HEK293 (cell line): ENCODE data around the gene MRPL32.

Experiments used
- CTCF ChIA-PET: fragments of 350-600 bp; formaldehyde crosslinking; extraction: SDS; loops from one replicate; lab custom pipeline; 2021; ENCODE audit warnings: antibody characterized with exemption; lab: Yijun Ruan, JAX
- POLR2A ChIA-PET: fragments of 300-600 bp; formaldehyde crosslinking; extraction: SDS; loops from one replicate; lab custom pipeline; 2020; ENCODE audit warnings: antibody characterized with exemption, inconsistent platforms; lab: Yijun Ruan, JAX
- H3K27ac ChIP-seq: fragments of 200-500 bp; sonication (Bioruptor generic); 2 replicates; pipeline ENCODE4 v1.5.1; 2014; ENCODE audit warnings: low read depth, low read length, control low read depth, inconsistent platforms; ENCODE audit errors: extremely low read depth
- H3K36me3 ChIP-seq, 2 experiments: fragments of 200-500 bp in 1 of 2; sonication (Bioruptor generic) in 1 of 2; 1 replicate in 1 of 2; 2 replicates in 1 of 2; pipeline ENCODE4 v1.5.1; 2014 to 2017; ENCODE audit warnings: inconsistent platforms in 2 of 2, low read length in 2 of 2; ENCODE audit not compliant: control insufficient read depth in 2 of 2, insufficient read depth in 1 of 2
- H3K4me1 ChIP-seq: fragments of 200-500 bp; sonication (Bioruptor generic); 2 replicates; pipeline ENCODE4 v1.5.1; 2014; ENCODE audit warnings: mild to moderate bottlenecking, low read length, inconsistent platforms; ENCODE audit not compliant: control insufficient read depth, insufficient read depth
- H3K4me3 ChIP-seq: 2 replicates; pipeline ENCODE4 v1.5.1; 2011; ENCODE audit warnings: low read depth, mild to moderate bottlenecking, control low read depth, low read length, moderate library complexity
- H3K9me3 ChIP-seq: fragments of 200-500 bp; sonication (Bioruptor generic); 2 replicates; pipeline ENCODE4 v1.5.1; 2014; ENCODE audit warnings: low read depth, low read length, inconsistent platforms; ENCODE audit not compliant: control insufficient read depth, insufficient read depth
- ZBTB1 ChIP-seq: fragments of 450-650 bp; formaldehyde crosslinking; IDR thresholded peaks from 2 replicates; pipeline ENCODE4 v1.5.1; 2016; ENCODE audit warnings: missing biosample characterization, missing genetic modification characterization
- ZFP3 ChIP-seq: fragments of 450-650 bp; formaldehyde crosslinking; IDR thresholded peaks from 2 replicates; pipeline ENCODE4 v1.5.1; 2016; ENCODE audit warnings: low read depth, missing biosample characterization, missing genetic modification characterization
- ZNF221 ChIP-seq: fragments of 450-650 bp; formaldehyde crosslinking; IDR thresholded peaks from 2 replicates; pipeline ENCODE4 v1.5.1; 2017; ENCODE audit warnings: missing biosample characterization, missing genetic modification characterization, borderline replicate concordance
- ZNF560 ChIP-seq: fragments of 450-650 bp; formaldehyde crosslinking; IDR thresholded peaks from 2 replicates; pipeline ENCODE4 v1.5.1; 2017; ENCODE audit warnings: missing biosample characterization, missing genetic modification characterization, borderline replicate concordance
- ZSCAN30 ChIP-seq: fragments of 450-650 bp; IDR thresholded peaks from 2 replicates; pipeline ENCODE4 v1.5.1; 2018; ENCODE audit warnings: missing biosample characterization, mild to moderate bottlenecking, missing genetic modification characterization, moderate library complexity
- TF ChIP-seq, protein P1 (sequence below): fragments of 450-650 bp; formaldehyde crosslinking; IDR thresholded peaks from 2 replicates; pipeline ENCODE4 v1.5.1; 2016; ENCODE audit warnings: missing biosample characterization, missing genetic modification characterization
- TF ChIP-seq, protein P2 (sequence below): fragments of 450-650 bp; formaldehyde crosslinking; IDR thresholded peaks from 2 replicates; pipeline ENCODE4 v1.5.0; 2017; ENCODE audit warnings: missing biosample characterization, missing genetic modification characterization, borderline replicate concordance
- TF ChIP-seq, protein P3 (sequence below): fragments of 450-650 bp; formaldehyde crosslinking; IDR thresholded peaks from 2 replicates; pipeline ENCODE4 v1.5.1; 2016; ENCODE audit warnings: missing biosample characterization, missing genetic modification characterization

Gene MRPL32

DNA sequence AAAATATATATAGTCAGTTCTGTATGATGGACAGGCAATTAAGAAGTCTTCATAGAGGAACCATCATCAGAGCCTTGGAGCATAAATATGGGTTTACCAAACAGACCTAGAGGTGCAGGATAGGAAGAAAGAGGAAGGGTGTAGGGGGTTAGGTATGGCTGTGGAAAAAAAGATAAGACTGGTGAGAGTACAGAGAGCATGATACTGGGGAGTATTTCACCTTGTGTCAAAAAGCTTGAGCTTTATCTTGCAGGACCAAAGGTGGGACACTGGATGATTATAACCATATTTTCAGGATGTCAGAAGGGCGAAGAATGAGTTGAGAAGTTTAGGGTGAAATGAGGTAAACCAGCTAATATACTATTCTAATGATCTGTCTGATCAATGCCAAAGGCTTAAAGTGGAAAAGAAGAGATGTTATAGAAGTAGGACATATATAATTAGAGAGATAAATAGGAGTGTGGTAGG lies 54.6 kb downstream of the MRPL32 start:
- no peaks in the 10 kb centered on the region for H3K36me3 ChIP-seq
- no peaks in the 10 kb centered on the region for H3K9me3 ChIP-seq
- ChIA-PET CTCF (interaction anchor here (1.0 kb wide), 1 partner anchor 121 kb away, joined by 3 read pairs; no protein-coding TSS in a partner anchor), POLR2A (no interaction called here)
- H3K4me3 ChIP-seq: no peak overlapping the region
- no peaks in the 10 kb centered on the region for H3K4me1 ChIP-seq
- no peak overlapping the region for H3K27ac ChIP-seq
- TF ChIP-seq, protein P1, sequence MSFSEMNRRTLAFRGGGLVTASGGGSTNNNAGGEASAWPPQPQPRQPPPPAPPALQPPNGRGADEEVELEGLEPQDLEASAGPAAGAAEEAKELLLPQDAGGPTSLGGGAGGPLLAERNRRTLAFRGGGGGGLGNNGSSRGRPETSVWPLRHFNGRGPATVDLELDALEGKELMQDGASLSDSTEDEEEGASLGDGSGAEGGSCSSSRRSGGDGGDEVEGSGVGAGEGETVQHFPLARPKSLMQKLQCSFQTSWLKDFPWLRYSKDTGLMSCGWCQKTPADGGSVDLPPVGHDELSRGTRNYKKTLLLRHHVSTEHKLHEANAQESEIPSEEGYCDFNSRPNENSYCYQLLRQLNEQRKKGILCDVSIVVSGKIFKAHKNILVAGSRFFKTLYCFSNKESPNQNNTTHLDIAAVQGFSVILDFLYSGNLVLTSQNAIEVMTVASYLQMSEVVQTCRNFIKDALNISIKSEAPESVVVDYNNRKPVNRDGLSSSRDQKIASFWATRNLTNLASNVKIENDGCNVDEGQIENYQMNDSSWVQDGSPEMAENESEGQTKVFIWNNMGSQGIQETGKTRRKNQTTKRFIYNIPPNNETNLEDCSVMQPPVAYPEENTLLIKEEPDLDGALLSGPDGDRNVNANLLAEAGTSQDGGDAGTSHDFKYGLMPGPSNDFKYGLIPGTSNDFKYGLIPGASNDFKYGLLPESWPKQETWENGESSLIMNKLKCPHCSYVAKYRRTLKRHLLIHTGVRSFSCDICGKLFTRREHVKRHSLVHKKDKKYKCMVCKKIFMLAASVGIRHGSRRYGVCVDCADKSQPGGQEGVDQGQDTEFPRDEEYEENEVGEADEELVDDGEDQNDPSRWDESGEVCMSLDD: no peak
- TF ChIP-seq ZSCAN30 (tag by site-specific recombination): no peak
- TF ChIP-seq, protein P2, sequence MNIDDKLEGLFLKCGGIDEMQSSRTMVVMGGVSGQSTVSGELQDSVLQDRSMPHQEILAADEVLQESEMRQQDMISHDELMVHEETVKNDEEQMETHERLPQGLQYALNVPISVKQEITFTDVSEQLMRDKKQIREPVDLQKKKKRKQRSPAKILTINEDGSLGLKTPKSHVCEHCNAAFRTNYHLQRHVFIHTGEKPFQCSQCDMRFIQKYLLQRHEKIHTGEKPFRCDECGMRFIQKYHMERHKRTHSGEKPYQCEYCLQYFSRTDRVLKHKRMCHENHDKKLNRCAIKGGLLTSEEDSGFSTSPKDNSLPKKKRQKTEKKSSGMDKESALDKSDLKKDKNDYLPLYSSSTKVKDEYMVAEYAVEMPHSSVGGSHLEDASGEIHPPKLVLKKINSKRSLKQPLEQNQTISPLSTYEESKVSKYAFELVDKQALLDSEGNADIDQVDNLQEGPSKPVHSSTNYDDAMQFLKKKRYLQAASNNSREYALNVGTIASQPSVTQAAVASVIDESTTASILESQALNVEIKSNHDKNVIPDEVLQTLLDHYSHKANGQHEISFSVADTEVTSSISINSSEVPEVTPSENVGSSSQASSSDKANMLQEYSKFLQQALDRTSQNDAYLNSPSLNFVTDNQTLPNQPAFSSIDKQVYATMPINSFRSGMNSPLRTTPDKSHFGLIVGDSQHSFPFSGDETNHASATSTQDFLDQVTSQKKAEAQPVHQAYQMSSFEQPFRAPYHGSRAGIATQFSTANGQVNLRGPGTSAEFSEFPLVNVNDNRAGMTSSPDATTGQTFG (tag by site-specific recombination): no peak
- TF ChIP-seq, protein P3, sequence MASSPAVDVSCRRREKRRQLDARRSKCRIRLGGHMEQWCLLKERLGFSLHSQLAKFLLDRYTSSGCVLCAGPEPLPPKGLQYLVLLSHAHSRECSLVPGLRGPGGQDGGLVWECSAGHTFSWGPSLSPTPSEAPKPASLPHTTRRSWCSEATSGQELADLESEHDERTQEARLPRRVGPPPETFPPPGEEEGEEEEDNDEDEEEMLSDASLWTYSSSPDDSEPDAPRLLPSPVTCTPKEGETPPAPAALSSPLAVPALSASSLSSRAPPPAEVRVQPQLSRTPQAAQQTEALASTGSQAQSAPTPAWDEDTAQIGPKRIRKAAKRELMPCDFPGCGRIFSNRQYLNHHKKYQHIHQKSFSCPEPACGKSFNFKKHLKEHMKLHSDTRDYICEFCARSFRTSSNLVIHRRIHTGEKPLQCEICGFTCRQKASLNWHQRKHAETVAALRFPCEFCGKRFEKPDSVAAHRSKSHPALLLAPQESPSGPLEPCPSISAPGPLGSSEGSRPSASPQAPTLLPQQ: no peak
- no peak for TF ChIP-seq ZNF221
- no peak for TF ChIP-seq ZBTB1 (tag by site-specific recombination)
- no peak for TF ChIP-seq ZFP3 (tag by site-specific recombination)
- TF ChIP-seq ZNF560: no peak
